ENCODE results near the gene MVB12B.
"Not testable (repeated sequence)": the region's sequence is repeated elsewhere in the genome, so short reads cannot be mapped to it uniquely, and the experiment has no call there.

The MVB12B gene

GRCh38 chr9:126522612-126523356 lies 196.2 kb downstream of the MVB12B start:
- no peak for DNase-seq

GRCh38 chr9:126523611-126524111 lies 197.0 kb downstream of the MVB12B start:
- DNase-seq, result peak; percentile 86 to 90

- DNase-seq, result no peak
Observed at GRCh38 chr9:126524353-126525077, 197.9 kb downstream of the MVB12B start.

GRCh38 chr9:126526218-126527108 lies 199.8 kb downstream of the MVB12B start:
- no peak for DNase-seq

- no peak for DNase-seq
Observed at GRCh38 chr9:126527109-126527825, 200.6 kb downstream of the MVB12B start.

GRCh38 chr9:126528111-126528510 lies 201.5 kb downstream of the MVB12B start:
- DNase-seq, result no peak

GRCh38 chr9:126528915-126529314 lies 202.3 kb downstream of the MVB12B start:
- no peak for DNase-seq

- DNase-seq, result no peak
Observed at GRCh38 chr9:126531035-126531571, 204.5 kb downstream of the MVB12B start.

GRCh38 chr9:126531591-126531990 lies 205.0 kb downstream of the MVB12B start:
- DNase-seq, result no peak

- no peak for DNase-seq
Observed at GRCh38 chr9:126532019-126532462, 205.4 kb downstream of the MVB12B start.

GRCh38 chr9:126532489-126532888 lies 205.9 kb downstream of the MVB12B start:
- no peak for DNase-seq

- peak; percentile 54 to 88 for DNase-seq
Observed at GRCh38 chr9:126532951-126533925, 206.6 kb downstream of the MVB12B start.

GRCh38 chr9:126533926-126534310 lies 207.3 kb downstream of the MVB12B start:
- DNase-seq, result no peak

- no peak for DNase-seq
Observed at GRCh38 chr9:126534431-126535186, 208.0 kb downstream of the MVB12B start.

GRCh38 chr9:126536131-126536530 lies 209.5 kb downstream of the MVB12B start:
- no peak for DNase-seq

- DNase-seq, result no peak
Observed at GRCh38 chr9:126536841-126537465, 210.3 kb downstream of the MVB12B start.

- no peak for DNase-seq
Observed at GRCh38 chr9:126538550-126538949, 211.9 kb downstream of the MVB12B start.

- not testable (repeated sequence) for DNase-seq
Observed at GRCh38 chr9:126540398-126540797, 213.8 kb downstream of the MVB12B start.

GRCh38 chr9:126543490-126543889 lies 216.9 kb downstream of the MVB12B start:
- no peak for DNase-seq

Data from inflammatory macrophage (primary cell).